C4-2B (cell line): ENCODE measurements around the gene RFWD3.

Source experiments
- H3K27ac ChIP-seq: fragments of 450-650 bp; 2 replicates; pipeline ENCODE4 v1.5.1; 2017
- CTCF ChIP-seq: fragments of 450-650 bp; conservative IDR thresholded peaks from 2 replicates; pipeline ENCODE4 v1.5.1; 2017; ENCODE audit warnings: mild to moderate bottlenecking
- ZFX ChIP-seq: fragments of 450-650 bp; IDR thresholded peaks from 2 replicates; pipeline ENCODE4 v1.6.1; 2017

RFWD3 gene

GRCh38 chr16:74650966-74651567, 15.6 kb downstream of the RFWD3 start:
- no peak overlapping the region for H3K27ac ChIP-seq
- TF ChIP-seq CTCF (peak; percentile 83), ZFX (no peak)

GRCh38 chr16:74649839-74650504, 16.7 kb downstream of the RFWD3 start:
- no peak overlapping the region for H3K27ac ChIP-seq
- TF ChIP-seq ZFX (no peak), CTCF (no peak)

GRCh38 chr16:74641969-74642368, 24.7 kb downstream of the RFWD3 start:
- H3K27ac ChIP-seq: no peak overlapping the region
- no peak for TF ChIP-seq CTCF
- no peak for TF ChIP-seq ZFX

GRCh38 chr16:74637742-74638453, 28.8 kb downstream of the RFWD3 start:
- H3K27ac ChIP-seq: no peak overlapping the region
- TF ChIP-seq ZFX: no peak
- TF ChIP-seq CTCF: no peak

GRCh38 chr16:74635303-74635702, 31.4 kb downstream of the RFWD3 start:
- H3K27ac ChIP-seq: no peak overlapping the region
- TF ChIP-seq ZFX (no peak), CTCF (no peak)

- H3K27ac ChIP-seq: no peak overlapping the region
- TF ChIP-seq ZFX (no peak), CTCF (no peak)
These were observed 33.0 kb downstream of the RFWD3 start for GRCh38 chr16:74633686-74634085.

- no peak for TF ChIP-seq ZFX
- TF ChIP-seq CTCF: no peak
- H3K27ac ChIP-seq: peak overlapping the region; percentile 8; the same call in 1 of the 2 replicates
These were observed 39.0 kb downstream of the RFWD3 start for GRCh38 chr16:74627506-74628220.
